ENCODE data around the gene CEMP1.
"Not testable (repeated sequence)": the region's sequence is repeated elsewhere in the genome, so short reads cannot be mapped to it uniquely, and the experiment has no call there.

The CEMP1 gene

GRCh38 chr16:2531371-2531695, at the start of gene CEMP1:
CEMP1 (minus strand) TSS chr16:2531408; CDS start chr16:2531073, 335 bp downstream.
- no peak for DNase-seq (ENCODE audit: low read depth in 2 of 2)

GRCh38 chr16:2580818-2581217, 49.6 kb upstream of the CEMP1 start:
- not testable (repeated sequence) for DNase-seq (ENCODE audit: low read depth in 2 of 2)

- DNase-seq (ENCODE audit: low read depth in 2 of 2), result not testable (repeated sequence)
These were observed 48.9 kb upstream of the CEMP1 start for GRCh38 chr16:2580143-2580542.

GRCh38 chr16:2578905-2579304, 47.7 kb upstream of the CEMP1 start:
- not testable (repeated sequence) for DNase-seq (ENCODE audit: low read depth in 2 of 2)

GRCh38 chr16:2577044-2577443, 45.8 kb upstream of the CEMP1 start:
- DNase-seq (ENCODE audit: low read depth in 2 of 2), result not testable (repeated sequence)

GRCh38 chr16:2575839-2576238, 44.6 kb upstream of the CEMP1 start:
- not testable (repeated sequence) for DNase-seq (ENCODE audit: low read depth in 2 of 2)

- DNase-seq (ENCODE audit: low read depth in 2 of 2), result not testable (repeated sequence)
These were observed 41.5 kb upstream of the CEMP1 start for GRCh38 chr16:2572704-2573103.

GRCh38 chr16:2568573-2568972, 37.4 kb upstream of the CEMP1 start:
- not testable (repeated sequence) for DNase-seq (ENCODE audit: low read depth in 2 of 2)

- DNase-seq (ENCODE audit: low read depth in 2 of 2), result not testable (repeated sequence)
These were observed 36.3 kb upstream of the CEMP1 start for GRCh38 chr16:2567506-2567905.

GRCh38 chr16:2560798-2561133, 29.6 kb upstream of the CEMP1 start:
- DNase-seq (ENCODE audit: low read depth in 2 of 2), result peak; percentile 49 to 63

GRCh38 chr16:2560131-2560797, 29.1 kb upstream of the CEMP1 start:
- DNase-seq (ENCODE audit: low read depth in 2 of 2), result not testable (repeated sequence)

GRCh38 chr16:2557150-2557549, 25.9 kb upstream of the CEMP1 start:
- DNase-seq (ENCODE audit: low read depth in 2 of 2), result not testable (repeated sequence)

GRCh38 chr16:2554709-2555425, 23.7 kb upstream of the CEMP1 start:
- DNase-seq (ENCODE audit: low read depth in 2 of 2), result not testable (repeated sequence)

- DNase-seq (ENCODE audit: low read depth in 2 of 2), result not testable (repeated sequence)
These were observed 20.2 kb upstream of the CEMP1 start for GRCh38 chr16:2551420-2551889.

GRCh38 chr16:2550283-2550878, 19.2 kb upstream of the CEMP1 start:
- DNase-seq (ENCODE audit: low read depth in 2 of 2), result not testable (repeated sequence)

GRCh38 chr16:2543771-2544170, 12.6 kb upstream of the CEMP1 start:
- not testable (repeated sequence) for DNase-seq (ENCODE audit: low read depth in 2 of 2)

GRCh38 chr16:2541409-2541808, 10.2 kb upstream of the CEMP1 start:
- not testable (repeated sequence) for DNase-seq (ENCODE audit: low read depth in 2 of 2)

GRCh38 chr16:2540912-2541311, 9.7 kb upstream of the CEMP1 start:
- not testable (repeated sequence) for DNase-seq (ENCODE audit: low read depth in 2 of 2)

- DNase-seq (ENCODE audit: low read depth in 2 of 2), result peak in 1 of 2 donors; percentile 32
These were observed 8.7 kb upstream of the CEMP1 start for GRCh38 chr16:2539845-2540458.

- not testable (repeated sequence) for DNase-seq (ENCODE audit: low read depth in 2 of 2)
These were observed 8.1 kb upstream of the CEMP1 start for GRCh38 chr16:2539192-2539844.

GRCh38 chr16:2537451-2538379, 6.5 kb upstream of the CEMP1 start, which contains the start of gene PDPK1:
PDPK1 (plus strand) TSS chr16:2538021; CDS start chr16:2538113, 92 bp downstream.
- DNase-seq (ENCODE audit: low read depth in 2 of 2), result peak; percentile 78 to 91
